ENCODE data around the gene STON1. TPM values are rescaled to one million over a fixed set of nuclear protein-coding genes. Genes with fewer than 3 reads are reported as not detected.

The STON1 gene
- total and polyA plus RNA-seq, 2 of the 8 experiments (the other 6 are each of a cell fraction or from before 2014, with no cell fraction given) = 5.0 to 10.1 TPM

- TF ChIP-seq CTCF (IDR thresholded peaks at IDR 0.05; ENCODE audit: control extremely low read depth in 1 of 3, insufficient read depth in 1 of 3, low read depth in 1 of 3, low read length in 3 of 3) = no peak
- no peak for TF ChIP-seq KDM5A (IDR thresholded peaks at IDR 0.05; ENCODE audit: low read length)
- no peak for TF ChIP-seq RNF2 (IDR thresholded peaks at IDR 0.05; ENCODE audit: borderline replicate concordance, low read depth, low read length, missing control alignments, poor library complexity, severe bottlenecking)
- TF ChIP-seq SIRT6 (IDR thresholded peaks at IDR 0.05; ENCODE audit: low read length) = no peak
- TF ChIP-seq PHF8 (conservative IDR thresholded peaks at IDR 0.05; ENCODE audit: low read depth, low read length) = peak; percentile 45; the same call in 1 of the 2 replicates
Observed at GRCh38 chr2:48530033-48530811, at the start of gene STON1 (continued).
